Measurements from ENCODE around the gene TP53I3.
"Not testable (repeated sequence)": the region's sequence is repeated elsewhere in the genome, so short reads cannot be mapped to it uniquely, and the experiment has no call there.

TP53I3 gene

GRCh38 chr2:24100732-24101131, 16.1 kb upstream of the TP53I3 start:
- DNase-seq (ENCODE audit: extremely low read depth in 1 of 2, low read depth in 1 of 2): not testable (repeated sequence)

DNA sequence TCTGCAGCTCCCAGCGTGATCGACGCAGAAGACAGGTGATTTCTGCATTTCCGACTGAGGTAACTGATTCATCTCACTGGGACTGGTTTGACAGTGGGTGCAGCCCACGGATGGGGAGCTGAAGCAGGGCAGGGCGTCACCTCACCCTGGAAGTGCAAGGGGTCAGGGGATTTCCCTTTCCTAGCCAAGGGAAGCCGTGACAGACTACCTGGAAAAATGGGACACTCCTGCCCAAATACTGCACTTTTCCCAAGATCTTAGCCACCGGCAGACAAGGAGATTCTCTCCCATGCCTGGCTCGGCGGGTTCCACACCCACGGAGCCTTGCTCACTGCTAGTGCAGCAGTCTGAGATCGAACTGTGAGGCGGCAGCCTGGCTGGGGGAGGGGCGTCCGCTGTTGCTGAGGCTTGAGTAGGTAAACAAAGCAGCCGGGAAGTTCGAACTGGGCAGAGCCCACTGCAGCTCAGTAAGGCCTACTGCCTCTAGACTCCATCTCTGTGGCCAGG, 10.6 kb upstream of the TP53I3 start:
- DNase-seq (ENCODE audit: extremely low read depth in 1 of 2, low read depth in 1 of 2): not testable (repeated sequence)

- not testable (repeated sequence) for DNase-seq (ENCODE audit: extremely low read depth in 1 of 2, low read depth in 1 of 2)
Observed at GRCh38 chr2:24093270-24093669, 8.6 kb upstream of the TP53I3 start.

GRCh38 chr2:24088821-24089359, 4.3 kb upstream of the TP53I3 start:
- DNase-seq (ENCODE audit: extremely low read depth in 1 of 2, low read depth in 1 of 2): no peak

- DNase-seq (ENCODE audit: extremely low read depth in 1 of 2, low read depth in 1 of 2): no peak
Observed at GRCh38 chr2:24087032-24087431, 2.4 kb upstream of the TP53I3 start.

DNA sequence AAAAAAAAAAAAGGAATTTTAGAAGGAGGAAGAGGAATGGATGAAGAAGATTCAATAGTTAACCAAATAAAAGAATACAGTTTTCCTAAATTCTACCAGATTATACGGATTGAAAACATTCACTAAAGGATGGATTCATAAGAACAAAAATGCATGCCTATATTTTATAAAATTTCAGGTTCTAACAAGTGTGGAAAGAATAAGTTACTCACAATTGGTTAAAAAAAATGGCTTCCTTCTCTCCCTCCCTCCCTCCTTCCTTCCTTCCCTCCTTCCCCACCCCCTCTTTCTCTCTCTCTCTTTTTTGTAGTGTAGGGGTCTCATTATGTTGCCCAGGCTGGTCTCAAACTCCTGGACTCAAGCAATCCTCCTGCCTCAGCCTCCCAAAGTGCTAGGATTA, 1.6 kb upstream of the TP53I3 start:
- DNase-seq (ENCODE audit: extremely low read depth in 1 of 2, low read depth in 1 of 2): no peak

DNA sequence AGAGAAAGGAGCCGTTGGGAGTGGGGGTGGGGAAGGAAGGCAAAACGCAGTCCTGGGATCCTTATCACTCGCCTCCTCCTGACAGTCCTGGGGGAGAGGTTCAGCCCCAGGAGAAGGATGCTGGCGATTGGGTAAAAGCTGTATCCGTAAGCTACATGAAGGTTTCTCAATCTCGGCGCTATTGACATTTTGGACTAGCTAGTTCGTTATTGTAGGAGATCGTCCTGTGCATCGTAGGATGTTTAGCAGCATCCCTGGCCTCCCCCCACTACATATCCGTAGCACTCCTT, 511 bp upstream of the TP53I3 start:
- DNase-seq (ENCODE audit: extremely low read depth in 1 of 2, low read depth in 1 of 2): no peak

DNA sequence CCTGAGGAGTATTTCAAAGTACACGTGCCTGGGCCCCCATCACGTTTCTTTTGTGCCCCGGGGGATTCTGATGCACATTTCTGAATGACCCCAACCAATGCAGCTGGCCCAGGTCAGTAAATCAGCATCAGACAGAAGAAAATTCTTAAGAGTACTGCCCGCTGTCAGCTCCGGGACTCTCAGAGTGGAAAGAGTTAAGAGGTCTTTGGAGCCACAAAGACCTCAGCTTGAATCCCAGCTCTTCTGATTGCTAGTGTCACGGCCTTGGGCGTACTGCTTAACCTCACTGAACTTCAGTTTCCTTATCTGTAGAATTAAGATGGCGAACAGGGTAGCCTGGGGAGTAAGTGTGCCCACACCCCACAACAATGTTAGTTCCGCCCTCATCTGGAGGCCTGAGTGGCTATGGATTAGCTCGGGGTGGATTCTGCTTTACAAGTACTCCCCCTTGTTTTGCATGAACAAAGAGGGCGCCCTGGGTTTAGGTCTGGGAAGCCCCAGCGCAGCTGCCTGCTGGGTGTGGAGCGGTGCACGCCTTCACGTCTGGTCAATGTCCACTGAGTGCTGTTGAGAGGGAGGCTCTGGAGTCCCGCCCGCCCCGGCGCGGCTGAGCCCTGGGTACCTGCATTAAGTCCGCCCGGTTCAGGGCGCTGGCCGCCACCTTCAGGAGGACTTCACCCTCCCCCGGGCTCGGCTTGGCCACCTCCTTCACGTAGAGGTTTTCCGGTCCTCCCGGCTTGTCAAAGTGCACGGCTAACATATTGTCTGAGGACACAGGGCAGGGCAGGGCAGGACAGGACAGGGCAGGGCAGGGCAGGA, 858 bp downstream of the TP53I3 start:
- DNase-seq (ENCODE audit: extremely low read depth in 1 of 2, low read depth in 1 of 2): no peak

DNA sequence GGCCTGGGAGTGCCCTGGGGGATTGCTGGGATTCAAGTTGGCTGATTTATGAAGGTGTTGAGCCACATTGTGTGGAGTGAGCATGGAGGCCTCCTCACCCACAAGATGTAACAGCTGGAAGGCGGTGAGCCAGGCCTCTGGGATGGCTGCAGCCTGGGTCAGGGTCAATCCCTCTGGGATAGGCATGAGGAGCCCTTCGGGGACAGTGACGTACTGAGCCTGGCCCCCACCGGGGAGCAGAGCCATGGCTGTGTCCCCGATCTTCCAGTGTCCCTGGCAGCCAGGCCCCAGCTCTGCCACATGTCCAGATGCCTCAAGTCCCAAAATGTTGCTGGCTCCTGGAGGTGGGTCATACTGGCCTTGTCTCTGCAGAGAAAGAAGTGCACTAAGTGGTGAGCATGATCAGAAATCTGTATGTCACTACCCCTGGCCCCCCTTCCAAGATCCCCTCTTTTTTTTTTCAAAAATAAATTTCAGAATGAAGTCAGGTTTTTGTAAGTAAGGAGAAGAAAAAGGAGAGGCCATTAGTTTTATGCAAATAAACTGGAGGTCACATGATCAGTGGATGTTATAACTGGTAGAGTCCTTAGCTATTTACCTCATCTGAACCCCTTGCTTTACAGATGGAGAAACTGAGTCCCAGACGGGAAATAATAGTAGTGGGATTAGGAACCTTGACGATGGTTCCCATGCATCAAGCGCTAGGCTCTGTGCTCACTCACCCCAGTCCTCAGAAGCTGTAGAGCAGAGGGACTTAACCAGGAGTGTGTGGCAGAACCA, 1.7 kb downstream of the TP53I3 start:
- DNase-seq (ENCODE audit: extremely low read depth in 1 of 2, low read depth in 1 of 2): no peak

DNA sequence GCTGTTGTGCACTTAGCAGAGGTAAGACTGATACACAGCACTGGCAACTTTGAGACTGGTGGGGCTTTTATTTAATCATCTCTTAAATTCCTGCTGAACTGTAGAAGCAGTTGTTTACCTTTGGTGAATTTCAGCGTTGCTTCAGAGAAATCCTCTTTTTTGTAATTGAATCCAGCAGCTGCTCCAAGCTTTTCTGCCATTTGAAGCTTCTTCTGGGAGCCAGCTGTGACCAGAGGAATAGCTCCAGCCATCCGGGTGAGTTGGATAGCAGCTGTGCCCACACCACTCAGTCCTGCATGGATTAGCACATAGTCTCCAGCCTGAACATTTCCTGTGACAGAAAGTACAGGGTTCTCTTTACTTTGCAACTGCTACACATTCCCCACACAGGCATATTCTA, 3.9 kb downstream of the TP53I3 start:
- no peak for DNase-seq (ENCODE audit: extremely low read depth in 1 of 2, low read depth in 1 of 2)

DNA sequence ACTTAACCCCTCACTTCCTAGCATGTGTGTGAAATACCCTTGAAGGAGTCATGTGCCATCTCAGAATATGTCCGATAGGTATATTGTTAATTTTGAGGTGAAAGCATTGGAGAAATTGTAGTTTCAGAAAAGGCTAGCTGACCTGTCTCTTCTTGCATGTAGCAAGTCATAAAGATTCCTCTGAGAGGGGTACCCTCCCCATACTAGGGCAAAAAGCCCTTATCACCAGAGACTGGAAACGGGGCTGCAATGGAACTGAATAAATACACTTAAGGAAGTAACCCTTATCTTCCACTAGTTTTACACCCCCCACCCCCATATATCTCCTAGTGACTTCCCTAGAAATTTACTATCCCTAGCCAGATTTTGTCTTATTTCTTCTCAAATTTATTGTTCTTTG, 6.8 kb downstream of the TP53I3 start:
- DNase-seq (ENCODE audit: extremely low read depth in 1 of 2, low read depth in 1 of 2): no peak

- DNase-seq (ENCODE audit: extremely low read depth in 1 of 2, low read depth in 1 of 2): no peak
Observed at GRCh38 chr2:24077535-24077877, 7.1 kb downstream of the TP53I3 start.

DNA sequence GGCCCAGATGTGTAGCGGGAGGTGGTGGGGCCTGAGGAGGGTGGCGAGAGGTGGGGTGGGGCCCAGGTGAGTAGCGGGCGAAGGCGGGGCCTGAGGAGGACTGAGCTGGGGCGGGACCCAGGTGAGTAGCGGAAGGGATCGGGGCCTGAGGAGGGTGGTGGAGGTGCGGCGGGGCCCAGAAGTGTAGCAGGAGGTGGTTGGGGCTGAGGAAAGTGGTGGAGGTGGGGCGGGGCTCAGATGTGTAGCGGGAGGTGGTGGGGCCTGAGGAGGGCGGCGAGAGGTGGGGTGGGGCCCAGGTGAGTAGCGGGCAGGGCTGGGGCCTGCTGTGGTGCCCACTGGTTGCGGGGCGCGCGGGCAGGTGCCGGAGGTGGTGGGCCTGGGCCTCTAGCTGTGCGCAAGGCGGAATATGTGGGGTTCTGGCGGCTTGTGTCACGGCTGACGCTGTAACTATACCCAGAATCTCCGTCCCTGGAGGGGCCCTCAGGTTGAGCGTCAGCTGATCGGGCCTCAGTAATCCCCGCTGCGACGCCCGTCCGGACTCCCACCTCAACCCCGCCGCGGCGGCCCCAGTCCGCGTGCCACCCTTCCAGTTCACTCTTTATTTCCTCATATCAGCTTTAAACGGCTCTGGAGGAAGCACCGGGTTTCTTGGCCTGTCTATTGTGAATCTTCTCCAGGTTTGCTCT, 7.6 kb downstream of the TP53I3 start:
- DNase-seq (ENCODE audit: extremely low read depth in 1 of 2, low read depth in 1 of 2): peak in 1 of 2 donors; percentile 14

DNA sequence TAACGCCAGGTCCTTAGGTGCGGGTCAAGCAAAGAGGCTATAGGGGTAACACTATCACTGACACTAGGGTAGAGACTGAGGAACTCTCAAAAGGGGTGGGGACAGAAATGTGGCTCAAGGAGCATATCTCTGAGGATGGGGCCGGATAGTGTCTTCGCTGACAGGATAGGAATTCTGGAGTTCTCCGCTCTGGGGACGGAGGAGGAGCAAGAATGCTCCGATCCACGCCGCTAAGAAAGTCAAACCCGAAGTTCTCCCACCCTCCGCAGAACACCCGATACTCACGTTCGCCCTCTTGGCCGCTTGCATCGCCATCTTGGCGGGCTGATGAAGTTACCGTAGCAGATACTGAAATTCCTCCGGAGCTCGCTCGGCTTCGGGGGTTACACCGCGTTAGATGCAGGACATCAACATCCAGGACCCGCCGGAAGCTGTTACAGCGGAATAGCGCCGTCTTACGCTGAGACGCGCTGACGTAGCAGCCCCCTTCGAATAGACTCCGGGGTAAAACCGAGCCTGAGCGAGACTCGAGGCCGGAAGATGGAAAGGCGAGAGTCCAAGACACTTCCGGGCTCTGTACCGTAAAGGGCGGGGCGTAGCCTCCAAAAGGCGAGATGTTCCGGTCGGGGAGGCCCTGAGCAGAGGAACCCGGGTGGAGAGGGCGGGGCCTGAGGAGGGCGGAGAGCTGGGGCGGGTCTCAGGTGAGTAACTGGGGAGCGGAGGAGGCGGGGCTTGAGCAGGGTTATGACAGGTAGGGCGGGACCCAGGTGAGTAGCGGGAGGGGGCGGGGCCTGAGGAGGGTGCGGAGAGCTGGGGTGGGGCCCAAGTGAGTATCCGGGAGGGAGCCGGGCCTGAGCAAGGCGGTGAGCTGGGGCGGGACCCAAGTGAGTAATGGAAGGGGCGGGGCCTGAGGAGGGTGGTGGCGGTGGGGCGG, 8.5 kb downstream of the TP53I3 start, which contains the start of gene SF3B6:
Gene SF3B6, minus strand, starts transcription at position 412 of the 934 bp plus-strand sequence. Its CDS starts 97 bp downstream, at position 315.
- DNase-seq (ENCODE audit: extremely low read depth in 1 of 2, low read depth in 1 of 2): peak; percentile 96 to 100

DNA sequence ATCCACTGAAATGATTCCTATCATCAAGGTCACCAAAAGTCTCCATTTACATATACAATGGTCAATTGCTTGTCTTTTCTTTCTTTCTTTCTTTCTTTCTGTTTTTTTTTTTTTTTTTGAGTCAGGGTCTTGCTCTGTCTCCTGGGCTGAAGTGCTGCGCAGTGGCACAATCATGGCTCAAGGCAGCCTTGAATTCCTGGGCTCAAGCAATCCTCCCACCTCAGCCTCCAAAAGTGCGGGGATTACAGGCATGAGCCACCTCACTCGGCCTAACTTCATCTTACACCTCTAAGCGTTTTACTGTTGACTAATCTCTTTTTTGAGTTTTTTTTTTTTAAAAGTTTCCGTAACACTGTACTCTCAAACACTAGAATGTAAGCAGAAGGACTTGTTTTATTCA, 9.4 kb downstream of the TP53I3 start:
- DNase-seq (ENCODE audit: extremely low read depth in 1 of 2, low read depth in 1 of 2): no peak

DNA sequence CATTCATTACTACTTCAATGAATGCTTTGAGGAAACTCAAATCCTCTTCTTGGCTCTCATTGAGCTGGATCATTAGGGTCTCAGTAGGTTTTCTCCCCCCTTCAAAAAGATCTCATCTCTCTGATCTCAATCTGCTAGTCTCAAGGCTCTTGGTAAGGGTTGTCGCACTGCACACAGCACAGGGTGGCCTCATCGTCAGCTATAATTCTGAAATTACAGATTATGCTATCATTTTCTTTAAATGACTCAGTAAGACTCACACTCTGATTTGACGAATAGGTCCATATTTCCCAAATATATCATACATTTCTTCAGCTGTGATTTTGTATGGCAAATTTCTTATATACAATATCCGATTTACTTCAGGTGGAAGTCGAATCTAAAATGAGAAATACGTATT, 10.8 kb downstream of the TP53I3 start:
- DNase-seq (ENCODE audit: extremely low read depth in 1 of 2, low read depth in 1 of 2): no peak

GRCh38 chr2:24072259-24072658, 12.4 kb downstream of the TP53I3 start:
- no peak for DNase-seq (ENCODE audit: extremely low read depth in 1 of 2, low read depth in 1 of 2)

GRCh38 chr2:24065341-24065740, 19.3 kb downstream of the TP53I3 start:
- no peak for DNase-seq (ENCODE audit: extremely low read depth in 1 of 2, low read depth in 1 of 2)

- DNase-seq (ENCODE audit: extremely low read depth in 1 of 2, low read depth in 1 of 2): no peak
Observed at GRCh38 chr2:24058564-24059271, 25.9 kb downstream of the TP53I3 start.

GRCh38 chr2:24055750-24056149, 28.9 kb downstream of the TP53I3 start:
- DNase-seq (ENCODE audit: extremely low read depth in 1 of 2, low read depth in 1 of 2): no peak
